NB4 (cell line): ENCODE data around the gene NPIPB2.

Source experiments
- CTCF ChIP-seq: IDR thresholded peaks from one replicate; pipeline ENCODE4 v1.5.1; 2012; ENCODE audit warnings: low read depth, low read length
- MYC ChIP-seq: IDR thresholded peaks from 2 replicates; pipeline ENCODE4 v1.6.1; 2011; ENCODE audit warnings: low read depth, low read length
- POLR2A ChIP-seq: IDR thresholded peaks from 2 replicates; pipeline ENCODE4 v1.6.1; 2011; ENCODE audit warnings: mild to moderate bottlenecking; ENCODE audit not compliant: insufficient read length; ENCODE audit errors: extremely low read depth

- TF ChIP-seq POLR2A (no peak), CTCF (no peak), MYC (no peak)
Observed at GRCh38 chr16:11948819-11949218, 7.0 kb upstream of the NPIPB2 start.
